IPS-NIHi11 (cell line): ENCODE data around the gene GPC3.

Source experiments
- DNase-seq: peaks from one replicate; pipeline ENCODE4 v3.0.0; 2012; ENCODE audit warnings: mixed read lengths, low spot score

Gene GPC3

GRCh38 chrX:133968109-133968508 lies 17.3 kb downstream of the GPC3 start:
- no peak for DNase-seq

- no peak for DNase-seq
Observed at GRCh38 chrX:133966199-133966598, 19.2 kb downstream of the GPC3 start.

- no peak for DNase-seq
Observed at GRCh38 chrX:133965321-133965720, 20.1 kb downstream of the GPC3 start.

GRCh38 chrX:133961046-133961445 lies 24.3 kb downstream of the GPC3 start:
- no peak for DNase-seq

GRCh38 chrX:133959972-133960371 lies 25.4 kb downstream of the GPC3 start:
- no peak for DNase-seq

- no peak for DNase-seq
Observed at GRCh38 chrX:133958997-133959688, 26.3 kb downstream of the GPC3 start.

GRCh38 chrX:133956570-133957340 lies 28.6 kb downstream of the GPC3 start:
- DNase-seq, result no peak

GRCh38 chrX:133953785-133954355 lies 31.5 kb downstream of the GPC3 start:
- DNase-seq, result no peak

- no peak for DNase-seq
Observed at GRCh38 chrX:133953078-133953477, 32.3 kb downstream of the GPC3 start.

- DNase-seq, result no peak
Observed at GRCh38 chrX:133951098-133951497, 34.3 kb downstream of the GPC3 start.

- no peak for DNase-seq
Observed at GRCh38 chrX:133950214-133950613, 35.2 kb downstream of the GPC3 start.

- DNase-seq, result no peak
Observed at GRCh38 chrX:133948895-133949294, 36.5 kb downstream of the GPC3 start.

GRCh38 chrX:133947996-133948395 lies 37.4 kb downstream of the GPC3 start:
- DNase-seq, result no peak

- no peak for DNase-seq
Observed at GRCh38 chrX:133947022-133947421, 38.4 kb downstream of the GPC3 start.

- DNase-seq, result no peak
Observed at GRCh38 chrX:133943507-133943906, 41.9 kb downstream of the GPC3 start.

GRCh38 chrX:133939655-133940302 lies 45.6 kb downstream of the GPC3 start:
- DNase-seq, result no peak

- no peak for DNase-seq
Observed at GRCh38 chrX:133938530-133938929, 46.9 kb downstream of the GPC3 start.

GRCh38 chrX:133937022-133937421 lies 48.4 kb downstream of the GPC3 start:
- DNase-seq, result no peak

- no peak for DNase-seq
Observed at GRCh38 chrX:133935076-133935475, 50.3 kb downstream of the GPC3 start.

GRCh38 chrX:133933316-133933715 lies 52.1 kb downstream of the GPC3 start:
- DNase-seq, result no peak

GRCh38 chrX:133929836-133930464 lies 55.4 kb downstream of the GPC3 start:
- DNase-seq, result no peak

- DNase-seq, result no peak
Observed at GRCh38 chrX:133928365-133928764, 57.0 kb downstream of the GPC3 start.
